Measurements from ENCODE around the gene SGF29.
"Not testable (repeated sequence)": the region's sequence is repeated elsewhere in the genome, so short reads cannot be mapped to it uniquely, and the experiment has no call there.

SGF29 gene

DNA sequence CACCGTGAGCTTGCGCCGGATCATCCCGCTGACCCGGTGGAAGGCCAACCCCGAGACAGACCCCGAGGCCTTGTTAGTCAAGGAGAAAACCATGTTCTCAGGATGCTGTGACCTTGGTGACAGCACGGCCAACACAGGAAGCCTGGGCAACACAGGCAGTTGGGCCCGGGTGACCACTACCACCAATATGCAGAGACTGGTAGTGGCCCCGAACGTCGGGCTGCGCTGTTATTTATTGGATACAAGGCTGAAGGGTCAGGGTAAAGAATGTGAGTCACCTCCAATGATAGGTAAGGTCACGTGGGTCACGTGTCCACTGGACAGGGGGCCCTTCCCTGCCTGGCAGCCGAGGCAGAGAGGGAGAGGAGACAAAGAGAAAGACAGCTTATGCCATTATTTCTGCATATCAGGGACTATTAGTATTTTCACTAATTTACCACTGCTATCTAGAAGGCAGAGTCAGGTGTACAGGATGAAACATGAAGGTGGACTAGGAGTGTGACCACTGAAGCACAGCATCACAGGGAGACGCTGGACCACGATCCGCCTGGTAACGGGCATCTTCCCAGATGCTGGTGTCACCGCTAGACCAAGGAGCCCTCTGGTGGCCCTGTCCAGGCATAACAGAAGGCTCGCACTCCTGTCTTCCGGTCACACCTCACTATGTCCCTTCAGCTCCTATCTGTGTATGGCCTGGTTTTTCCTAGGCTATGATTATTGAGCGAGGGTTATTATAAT, 61.9 kb downstream of the SGF29 start:
- DNase-seq = peak; percentile 18 to 35

GRCh38 chr16:28616224-28616577, 62.5 kb downstream of the SGF29 start:
- not testable (repeated sequence) for DNase-seq

- DNase-seq = no peak
Observed at GRCh38 chr16:28616636-28617035, 62.9 kb downstream of the SGF29 start.

DNA sequence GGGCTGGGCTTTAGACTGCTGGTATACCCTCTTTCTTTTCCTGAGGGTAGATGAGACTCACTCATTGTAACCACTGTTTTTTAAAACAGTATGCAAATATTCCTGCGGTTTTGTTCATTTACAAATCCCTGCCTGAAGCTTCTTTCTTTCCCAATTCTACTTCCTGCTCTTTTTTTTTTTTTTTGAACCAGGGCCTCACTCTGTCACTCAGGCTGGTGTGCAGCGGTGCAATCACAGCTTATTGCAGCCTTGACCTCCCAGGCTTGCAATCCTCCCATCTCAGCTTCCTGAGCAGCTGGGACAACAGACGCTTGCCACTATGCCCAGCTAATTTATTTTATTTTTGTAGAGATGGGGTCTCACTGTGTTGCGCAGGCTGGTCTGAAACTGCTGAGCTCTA, 64.2 kb downstream of the SGF29 start:
- DNase-seq = no peak

GRCh38 chr16:28620316-28620715, 66.6 kb downstream of the SGF29 start:
- DNase-seq = not testable (repeated sequence)

- DNase-seq = no peak
Observed at GRCh38 chr16:28621481-28622155, 67.9 kb downstream of the SGF29 start.

DNA sequence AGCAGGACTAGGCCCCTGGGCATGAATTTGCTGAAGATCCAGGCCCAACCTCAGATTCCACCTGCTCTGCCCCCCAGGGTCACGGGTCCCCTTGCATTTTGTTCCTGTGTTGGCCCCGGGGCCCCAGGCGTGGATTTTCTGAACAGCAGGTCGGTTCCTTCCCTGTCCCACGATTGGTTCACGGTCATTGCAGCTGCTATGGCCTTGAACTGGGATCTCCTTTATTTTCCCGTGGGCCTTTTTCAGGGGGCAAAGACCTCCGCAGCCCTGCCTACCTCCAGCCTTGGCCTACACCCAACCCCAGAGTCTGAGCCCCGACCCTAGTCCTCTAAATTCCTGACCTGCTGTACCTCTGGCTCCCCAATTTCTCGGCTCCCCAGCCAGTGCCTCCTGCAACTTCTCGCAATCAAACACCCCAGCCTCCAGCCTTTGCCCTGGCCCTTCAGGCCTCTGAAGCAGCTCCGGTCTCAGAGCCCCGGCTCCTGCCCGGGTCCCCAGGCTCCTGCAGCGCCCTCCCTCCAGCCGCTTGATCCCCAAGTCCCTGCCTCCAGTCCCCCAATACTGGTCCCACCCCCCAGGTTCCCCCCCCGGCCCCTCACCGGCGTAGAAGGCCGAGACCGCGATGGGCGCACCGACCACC, 68.9 kb downstream of the SGF29 start:
- DNase-seq = peak; percentile 18 to 30

GRCh38 chr16:28623172-28623711, 69.5 kb downstream of the SGF29 start:
- DNase-seq = peak; percentile 68 to 75

DNA sequence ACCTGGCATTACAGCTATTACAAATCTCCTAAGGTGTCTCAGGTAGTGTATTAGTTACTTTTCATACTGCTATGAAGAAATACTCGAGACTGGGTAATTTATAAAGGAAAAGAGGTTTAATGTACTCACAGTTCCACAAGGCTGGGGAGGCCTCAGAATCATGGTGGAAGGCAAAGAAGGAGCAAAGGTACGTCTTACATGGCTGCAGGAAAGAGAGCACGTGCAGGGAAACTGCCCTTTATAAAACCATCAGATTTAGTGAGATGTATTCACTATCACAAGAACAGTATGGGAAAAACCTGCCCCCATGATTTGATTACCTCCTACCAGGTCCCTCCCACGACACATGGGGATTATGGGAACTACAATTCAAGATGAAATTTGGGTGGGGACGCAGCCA, 77.2 kb downstream of the SGF29 start:
- DNase-seq = not testable (repeated sequence)

DNA sequence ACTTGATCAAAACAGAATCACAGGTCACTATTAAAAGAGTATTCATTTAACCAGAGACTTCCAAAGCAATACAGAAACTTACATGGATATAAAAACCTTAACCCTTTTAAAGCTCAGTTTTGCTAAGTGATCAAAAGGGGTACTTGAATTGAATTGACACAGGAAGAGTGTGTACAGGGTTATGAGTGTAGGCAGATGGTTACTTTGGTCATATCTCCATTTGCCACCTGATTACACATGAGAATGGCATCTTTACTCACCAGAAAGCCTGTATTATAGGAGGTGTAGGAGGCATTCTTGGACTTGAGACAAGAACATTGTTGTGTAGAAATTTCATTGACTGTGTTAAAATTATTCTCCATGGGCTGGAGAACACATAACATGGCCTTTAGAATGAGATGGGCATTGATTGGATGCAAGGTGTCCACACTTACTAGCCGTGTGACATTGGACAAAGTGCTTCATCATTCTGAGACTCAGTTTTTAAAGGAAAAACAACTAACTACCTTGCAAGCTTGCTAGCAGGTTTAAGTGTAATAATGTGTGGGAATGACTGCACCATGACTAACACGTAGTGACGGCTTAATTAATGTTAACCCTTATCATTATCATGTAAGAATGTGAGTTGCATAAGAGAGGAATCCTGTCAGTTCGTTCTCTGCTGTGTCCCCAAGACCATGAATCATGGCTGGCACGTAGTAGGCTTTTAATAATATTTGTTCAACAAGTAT, 82.5 kb downstream of the SGF29 start:
- not testable (repeated sequence) for DNase-seq

DNA sequence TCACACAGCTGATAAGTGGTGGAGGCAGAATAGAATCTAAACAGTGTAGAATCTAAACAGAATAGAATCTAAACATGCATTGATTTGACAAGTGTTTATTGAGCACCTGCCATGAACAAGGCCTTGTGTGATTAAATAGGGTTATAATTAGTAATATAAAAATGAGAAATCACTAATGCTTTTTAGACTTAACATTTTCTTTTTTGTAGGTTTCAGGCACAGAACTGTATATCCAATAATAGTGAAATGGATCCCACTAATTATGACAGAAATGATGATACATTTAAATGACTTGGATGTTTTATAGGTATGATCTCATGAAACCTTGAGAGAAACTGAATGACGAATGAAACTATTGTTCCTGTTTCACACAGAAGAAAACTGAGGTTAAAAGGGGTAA, 84.0 kb downstream of the SGF29 start, which contains the start of gene NPIPB8:
NPIPB8 (plus strand) TSS at position 301 of the 400 bp plus-strand sequence. CDS start 296 bp downstream, outside the sequence.
- DNase-seq = not testable (repeated sequence)

DNA sequence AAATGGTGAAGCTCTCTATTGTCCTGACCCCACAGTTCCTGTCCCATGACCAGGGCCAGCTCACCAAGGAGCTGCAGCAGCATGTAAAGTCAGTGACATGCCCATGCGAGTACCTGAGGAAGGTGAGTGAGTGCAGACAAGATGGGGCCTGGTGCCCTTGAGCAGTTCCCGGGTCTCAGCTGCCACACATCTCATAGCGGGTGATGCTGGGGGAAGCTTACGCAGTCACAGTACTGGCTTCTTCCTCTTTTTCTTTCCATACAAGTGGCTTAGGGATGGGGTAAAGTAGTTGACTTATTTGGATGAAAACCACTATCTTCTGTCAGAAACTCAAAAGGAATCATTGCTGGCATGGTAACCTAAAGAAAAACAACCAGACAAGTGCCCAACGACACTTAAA, 84.6 kb downstream of the SGF29 start:
- DNase-seq = not testable (repeated sequence)

DNA sequence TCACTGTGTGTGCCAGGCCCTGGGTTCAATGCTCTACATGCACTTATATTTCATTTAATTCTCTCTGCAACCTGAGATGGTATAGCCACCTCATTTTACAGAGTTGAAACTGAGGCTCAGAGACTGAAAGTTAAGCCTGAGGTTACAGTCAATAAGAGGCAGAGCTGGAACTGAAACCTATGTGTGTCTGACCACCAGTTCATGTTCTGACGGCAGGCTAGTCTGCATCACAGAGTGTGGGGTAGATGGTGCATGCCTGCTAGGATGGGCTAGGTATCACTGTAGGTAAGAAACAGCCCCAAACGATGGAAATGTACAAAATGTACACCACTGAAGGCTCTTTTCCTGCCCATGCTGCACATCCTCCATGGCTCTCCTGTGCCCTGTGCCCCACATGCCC, 86.2 kb downstream of the SGF29 start:
- not testable (repeated sequence) for DNase-seq

Data from activated CD4-positive, alpha-beta T cell treated with anti-CD3 and anti-CD28 coated beads, Interleukin-2, amount 50 U/mL, for 48 hours (primary cell).